Endothelial cell of umbilical vein (primary cell): Measurements from ENCODE around the gene AUTS2.

ENCODE experiments used
- EZH2 ChIP-seq: IDR thresholded peaks from 2 replicates; pipeline ENCODE4 v1.6.1; 2012; ENCODE audit warnings: borderline replicate concordance, low read depth, mild to moderate bottlenecking, moderate library complexity, low read length, inconsistent platforms; ENCODE audit not compliant: severe bottlenecking
- GATA2 ChIP-seq: IDR thresholded peaks from 2 replicates; pipeline ENCODE4 v1.7.0; 2011; ENCODE audit warnings: low read depth, mild to moderate bottlenecking, moderate library complexity, mixed read lengths, low read length; ENCODE audit not compliant: insufficient read length, insufficient read depth
- MYC ChIP-seq: IDR thresholded peaks from one replicate; pipeline ENCODE4 v1.6.1; 2011; ENCODE audit warnings: mild to moderate bottlenecking, low read depth, low read length
- POLR2A ChIP-seq: IDR thresholded peaks from 2 replicates; pipeline ENCODE4 v1.6.1; 2012; ENCODE audit warnings: low read depth, mild to moderate bottlenecking, control low read depth, low read length
- POLR2AphosphoS5 ChIP-seq: IDR thresholded peaks from 2 replicates; pipeline ENCODE4 v1.6.1; 2012; ENCODE audit warnings: low read depth, mild to moderate bottlenecking, control low read depth, low read length, moderate library complexity; ENCODE audit not compliant: insufficient read depth
- TF ChIP-seq, protein P1 (sequence below), 2 donors: IDR thresholded peaks; 1 replicate in 1 of 2; 2 replicates in 1 of 2; pipeline ENCODE4 v1.5.1; 2011; ENCODE audit warnings: low read length in 2 of 2, mild to moderate bottlenecking in 2 of 2, moderate library complexity in 2 of 2, control low read depth in 1 of 2, inconsistent platforms in 1 of 2, low read depth in 1 of 2; ENCODE audit not compliant: insufficient read depth in 1 of 2; ENCODE audit errors: extremely low read depth in 1 of 2
- TF ChIP-seq, protein P2 (sequence below): IDR thresholded peaks from 2 replicates; pipeline ENCODE4 v1.6.1; 2011; ENCODE audit not compliant: insufficient read depth, insufficient read length

DNA sequence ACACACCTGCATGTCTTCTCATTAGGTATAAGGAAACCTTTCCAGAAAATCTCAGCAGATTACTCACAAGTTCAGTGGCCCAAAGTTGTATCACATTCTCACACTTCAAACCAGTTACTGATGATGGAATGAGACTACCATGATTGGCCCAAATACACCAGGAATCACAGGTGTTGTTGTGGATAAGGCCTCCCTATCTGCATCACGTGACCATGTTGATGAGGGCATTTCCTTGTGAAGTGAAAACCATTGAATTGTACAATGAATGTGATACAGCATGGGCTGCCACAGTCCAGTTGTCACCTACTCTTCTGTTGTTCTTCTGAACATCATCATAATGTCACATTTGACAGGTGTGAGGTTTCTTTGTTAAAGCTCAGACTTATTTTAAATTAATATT, 431.7 kb downstream of the AUTS2 start:
- no peak for TF ChIP-seq POLR2A
- TF ChIP-seq, protein P1, sequence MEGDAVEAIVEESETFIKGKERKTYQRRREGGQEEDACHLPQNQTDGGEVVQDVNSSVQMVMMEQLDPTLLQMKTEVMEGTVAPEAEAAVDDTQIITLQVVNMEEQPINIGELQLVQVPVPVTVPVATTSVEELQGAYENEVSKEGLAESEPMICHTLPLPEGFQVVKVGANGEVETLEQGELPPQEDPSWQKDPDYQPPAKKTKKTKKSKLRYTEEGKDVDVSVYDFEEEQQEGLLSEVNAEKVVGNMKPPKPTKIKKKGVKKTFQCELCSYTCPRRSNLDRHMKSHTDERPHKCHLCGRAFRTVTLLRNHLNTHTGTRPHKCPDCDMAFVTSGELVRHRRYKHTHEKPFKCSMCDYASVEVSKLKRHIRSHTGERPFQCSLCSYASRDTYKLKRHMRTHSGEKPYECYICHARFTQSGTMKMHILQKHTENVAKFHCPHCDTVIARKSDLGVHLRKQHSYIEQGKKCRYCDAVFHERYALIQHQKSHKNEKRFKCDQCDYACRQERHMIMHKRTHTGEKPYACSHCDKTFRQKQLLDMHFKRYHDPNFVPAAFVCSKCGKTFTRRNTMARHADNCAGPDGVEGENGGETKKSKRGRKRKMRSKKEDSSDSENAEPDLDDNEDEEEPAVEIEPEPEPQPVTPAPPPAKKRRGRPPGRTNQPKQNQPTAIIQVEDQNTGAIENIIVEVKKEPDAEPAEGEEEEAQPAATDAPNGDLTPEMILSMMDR (IDR thresholded peaks at IDR 0.05; ENCODE audit: extremely low read depth in 1 of 2, insufficient read depth in 1 of 2, low read depth in 1 of 2, low read length in 2 of 2), result no peak
- no peak for TF ChIP-seq POLR2AphosphoS5
- no peak for TF ChIP-seq EZH2
- TF ChIP-seq, protein P2, sequence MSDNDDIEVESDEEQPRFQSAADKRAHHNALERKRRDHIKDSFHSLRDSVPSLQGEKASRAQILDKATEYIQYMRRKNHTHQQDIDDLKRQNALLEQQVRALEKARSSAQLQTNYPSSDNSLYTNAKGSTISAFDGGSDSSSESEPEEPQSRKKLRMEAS, result no peak
- TF ChIP-seq MYC, result no peak
- TF ChIP-seq GATA2, result no peak
